Stimulated activated CD8-positive, alpha-beta memory T cell treated with anti-CD3 and anti-CD28 coated beads, Interleukin-7, amount 100 ng/mL, for 48 hours (primary cell): ENCODE data around the gene PAK3.
A peak's percentile ranks its signal among the peaks of the same experiment; 100 is the strongest.

Source experiments
- DNase-seq, 2 donors: peaks; one replicate each; pipeline ENCODE4 v3.0.0-alpha.2; 2020; ENCODE audit warnings: low read depth in 1 of 2; ENCODE audit errors: extremely low read depth in 1 of 2

Gene PAK3

GRCh38 chrX:111095974-111096895 lies at the start of gene PAK3:
Gene PAK3, plus strand, starts transcription at chrX:111096191. Its CDS starts 26,913 bp downstream, at chrX:111123104.
- no peak for DNase-seq

DNA sequence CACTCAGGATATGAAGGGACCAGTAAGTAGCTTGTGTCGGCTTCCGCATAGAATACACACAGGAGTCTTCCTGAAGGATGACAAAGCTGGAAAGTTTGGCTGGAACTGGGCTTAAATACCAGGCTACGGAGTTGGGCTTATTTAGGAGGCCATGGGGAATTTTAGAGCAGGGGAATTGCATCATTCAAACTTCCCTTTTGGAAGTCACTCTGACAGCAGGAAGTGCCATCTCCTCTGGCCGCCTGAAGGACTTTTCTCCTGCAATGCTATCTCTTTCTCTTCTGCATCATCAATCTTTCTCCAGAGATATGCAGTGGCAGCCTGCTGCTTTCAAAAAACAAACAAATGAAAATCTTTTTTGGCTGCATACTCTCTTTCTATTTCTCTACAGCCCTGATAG lies 48.4 kb upstream of the PAK3 start:
- no peak for DNase-seq

GRCh38 chrX:111052478-111052877 lies 43.5 kb upstream of the PAK3 start:
- DNase-seq, result no peak

- DNase-seq, result no peak
Observed at GRCh38 chrX:111071542-111072277, 24.3 kb upstream of the PAK3 start.

- no peak for DNase-seq
Observed at GRCh38 chrX:111083081-111083480, 12.9 kb upstream of the PAK3 start.

- DNase-seq, result no peak
Observed at GRCh38 chrX:111086591-111087006, 9.4 kb upstream of the PAK3 start.

- no peak for DNase-seq
Observed at GRCh38 chrX:111088628-111089027, 7.4 kb upstream of the PAK3 start.

- no peak for DNase-seq
Observed at GRCh38 chrX:111090458-111090857, 5.5 kb upstream of the PAK3 start.

- DNase-seq, result peak; percentile 26 to 40
Observed at GRCh38 chrX:111098874-111099273, 2.9 kb downstream of the PAK3 start.

DNA sequence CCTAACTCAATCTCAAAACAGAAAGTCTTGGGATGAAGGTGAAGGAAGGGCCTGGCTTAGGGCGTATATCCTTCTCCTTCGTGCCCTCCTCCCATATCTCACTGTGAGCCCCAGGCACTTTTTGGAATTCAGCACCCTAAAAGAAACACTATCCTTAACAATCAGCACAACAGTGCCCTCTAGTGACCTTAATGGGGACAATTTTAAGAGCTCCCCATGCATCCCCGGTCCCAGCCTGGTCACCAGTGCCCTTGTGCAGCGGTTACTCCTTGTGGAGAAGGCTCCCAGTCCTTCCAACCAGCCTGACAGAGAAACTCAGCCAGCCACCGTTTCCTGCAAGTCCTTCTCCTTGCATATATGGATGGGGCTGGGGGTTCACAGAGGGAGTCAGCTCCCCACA lies 4.2 kb downstream of the PAK3 start:
- no peak for DNase-seq

DNA sequence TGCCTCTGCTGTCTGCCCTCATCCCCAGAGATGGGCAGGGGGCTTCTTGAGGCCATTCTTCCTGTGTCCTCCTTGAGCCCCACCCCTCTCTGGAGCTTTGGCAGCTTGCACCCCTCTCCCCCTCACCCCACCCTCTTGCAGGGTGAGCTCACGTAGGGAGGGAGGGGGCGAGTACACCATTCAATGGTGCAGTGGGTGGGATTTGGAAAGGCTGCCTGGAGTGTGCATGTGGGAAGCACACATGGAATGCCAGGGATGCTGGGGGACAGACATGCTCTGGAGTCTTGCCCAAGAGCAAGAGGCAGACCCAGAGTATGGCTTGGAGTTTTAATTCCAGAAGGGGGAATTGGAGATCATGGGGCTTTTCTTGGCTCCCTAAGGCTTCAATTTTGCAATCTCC lies 5.6 kb downstream of the PAK3 start:
- no peak for DNase-seq

DNA sequence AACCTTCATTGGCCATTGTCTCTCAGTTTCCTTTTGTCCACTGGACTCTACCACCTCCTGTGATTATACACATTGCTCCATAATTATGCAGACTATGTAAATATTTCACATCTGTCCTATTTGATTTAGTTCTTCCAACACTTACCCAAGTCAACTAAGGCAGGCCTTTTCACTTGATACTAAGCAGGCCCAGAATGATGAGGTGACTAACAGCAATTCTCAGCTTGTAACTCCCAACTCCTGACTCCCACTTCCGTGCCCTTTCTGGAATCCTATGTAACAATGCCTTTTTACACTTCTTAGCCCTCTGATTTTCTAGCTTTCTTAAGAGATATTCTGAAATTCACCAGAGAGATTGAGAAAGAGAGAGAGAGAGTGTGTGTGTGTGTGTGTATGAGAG lies 6.6 kb downstream of the PAK3 start:
- no peak for DNase-seq

DNA sequence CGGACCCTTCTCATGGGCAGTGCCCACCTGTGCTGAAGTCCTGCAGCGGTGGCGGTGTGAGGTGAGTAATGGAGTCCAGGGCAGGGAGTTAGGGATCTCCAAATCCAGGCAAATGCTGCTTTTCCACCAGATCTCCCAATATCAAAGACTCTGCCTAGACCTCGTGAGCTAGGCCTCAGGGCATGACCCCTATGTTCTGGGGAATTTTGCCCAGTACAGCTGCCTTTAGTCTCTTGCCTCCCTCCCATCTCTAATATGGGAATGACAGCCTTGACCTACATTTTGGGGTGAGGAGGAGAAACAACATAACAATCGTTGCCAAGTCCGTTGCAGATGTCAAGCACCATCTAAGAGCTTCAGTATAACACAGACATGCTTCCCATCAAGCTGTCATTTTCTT lies 7.3 kb downstream of the PAK3 start:
- DNase-seq, result no peak

- no peak for DNase-seq
Observed at GRCh38 chrX:111110098-111110775, 14.2 kb downstream of the PAK3 start.

- DNase-seq, result no peak
Observed at GRCh38 chrX:111114806-111115205, 18.8 kb downstream of the PAK3 start.

- DNase-seq, result no peak
Observed at GRCh38 chrX:111116666-111117065, 20.7 kb downstream of the PAK3 start.

- no peak for DNase-seq
Observed at GRCh38 chrX:111119341-111119740, 23.4 kb downstream of the PAK3 start.

GRCh38 chrX:111123125-111123524 lies 27.1 kb downstream of the PAK3 start:
- DNase-seq, result no peak

DNA sequence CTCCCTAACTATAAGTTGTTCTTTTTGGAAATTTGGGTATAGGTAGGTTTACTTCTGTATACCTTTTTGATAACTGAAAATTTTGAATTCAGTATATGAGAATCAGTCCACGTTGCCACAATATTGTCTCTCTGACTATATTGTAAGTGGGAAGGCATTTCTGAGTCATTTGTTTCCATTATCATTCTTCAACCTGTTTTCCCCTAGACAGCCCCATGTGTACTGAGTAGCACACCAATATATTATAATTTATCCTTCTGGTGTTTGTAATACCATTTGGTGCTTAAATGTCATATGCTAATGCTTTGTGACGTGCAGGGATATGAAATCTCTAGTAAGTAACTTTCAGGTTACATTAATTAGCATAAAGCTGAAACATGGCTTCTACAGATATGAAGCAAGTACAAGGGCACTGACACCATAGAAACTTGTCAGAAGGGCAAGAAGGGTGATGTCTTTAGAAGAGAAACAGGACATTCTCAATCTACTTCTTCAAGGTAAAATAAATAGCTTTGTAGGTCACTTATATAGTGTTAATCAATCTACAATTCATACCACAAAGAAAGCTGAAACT lies 27.7 kb downstream of the PAK3 start:
- no peak for DNase-seq

DNA sequence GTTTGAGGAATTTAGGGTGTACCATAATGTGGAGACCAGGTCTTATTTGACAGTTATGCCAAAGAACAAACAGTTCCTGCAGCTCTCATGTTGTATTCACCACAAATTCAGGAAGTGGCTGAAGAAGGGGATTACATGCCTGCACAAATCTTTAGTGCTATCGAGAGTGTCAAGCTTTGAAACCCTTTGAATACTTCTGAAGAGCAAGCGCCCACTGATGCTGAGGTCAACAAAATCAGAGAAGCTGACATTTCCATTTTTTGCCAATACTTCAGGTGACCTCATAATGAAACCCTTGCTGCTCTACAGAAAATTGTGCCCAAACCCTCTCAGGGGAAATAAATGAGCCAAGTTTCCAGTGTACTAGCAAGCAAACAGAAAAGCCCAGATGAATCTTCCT lies 28.4 kb downstream of the PAK3 start:
- no peak for DNase-seq

DNA sequence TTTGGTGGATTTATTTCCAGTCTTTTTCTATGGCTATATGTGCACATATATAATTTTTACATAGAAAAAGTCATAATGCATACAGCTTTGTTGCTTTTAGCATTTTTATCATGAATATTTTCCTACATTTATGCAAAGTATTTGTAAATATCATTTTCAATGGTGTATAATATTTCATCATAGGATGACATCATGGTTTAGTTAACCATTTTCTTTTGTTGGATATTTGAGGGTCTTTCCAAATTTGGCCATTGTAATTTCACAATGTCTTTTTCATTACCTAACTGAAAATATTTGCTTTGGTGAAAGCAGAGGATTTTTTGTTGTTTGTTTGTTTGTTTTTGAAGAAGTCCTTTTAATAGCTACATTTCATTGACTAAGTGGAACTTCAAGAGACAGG lies 31.0 kb downstream of the PAK3 start:
- no peak for DNase-seq
